Measurements from ENCODE around the gene RAD51D.
A peak's percentile ranks its signal among the peaks of the same experiment; 100 is the strongest.

The RAD51D gene

DNA sequence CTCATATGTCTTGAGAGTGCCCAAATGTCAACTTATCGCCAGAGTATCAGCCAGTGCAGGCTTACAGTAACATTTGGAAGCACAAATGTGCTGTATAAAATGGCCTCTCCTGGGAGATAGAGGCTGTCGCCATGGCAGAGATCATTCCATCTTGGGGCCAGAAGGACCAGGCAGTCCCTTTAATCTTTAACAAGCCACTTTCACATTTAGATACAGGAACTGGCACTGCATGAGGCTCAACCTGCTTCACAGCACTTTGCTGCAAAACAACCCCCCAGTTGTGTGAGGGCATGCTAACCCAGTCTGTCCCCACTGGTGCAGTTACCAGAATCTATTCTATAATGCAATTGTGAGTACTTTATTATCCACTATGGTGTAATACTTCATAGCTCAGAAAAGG is 51.4 kb downstream of the RAD51D start:
- TF ChIP-seq, protein P1, sequence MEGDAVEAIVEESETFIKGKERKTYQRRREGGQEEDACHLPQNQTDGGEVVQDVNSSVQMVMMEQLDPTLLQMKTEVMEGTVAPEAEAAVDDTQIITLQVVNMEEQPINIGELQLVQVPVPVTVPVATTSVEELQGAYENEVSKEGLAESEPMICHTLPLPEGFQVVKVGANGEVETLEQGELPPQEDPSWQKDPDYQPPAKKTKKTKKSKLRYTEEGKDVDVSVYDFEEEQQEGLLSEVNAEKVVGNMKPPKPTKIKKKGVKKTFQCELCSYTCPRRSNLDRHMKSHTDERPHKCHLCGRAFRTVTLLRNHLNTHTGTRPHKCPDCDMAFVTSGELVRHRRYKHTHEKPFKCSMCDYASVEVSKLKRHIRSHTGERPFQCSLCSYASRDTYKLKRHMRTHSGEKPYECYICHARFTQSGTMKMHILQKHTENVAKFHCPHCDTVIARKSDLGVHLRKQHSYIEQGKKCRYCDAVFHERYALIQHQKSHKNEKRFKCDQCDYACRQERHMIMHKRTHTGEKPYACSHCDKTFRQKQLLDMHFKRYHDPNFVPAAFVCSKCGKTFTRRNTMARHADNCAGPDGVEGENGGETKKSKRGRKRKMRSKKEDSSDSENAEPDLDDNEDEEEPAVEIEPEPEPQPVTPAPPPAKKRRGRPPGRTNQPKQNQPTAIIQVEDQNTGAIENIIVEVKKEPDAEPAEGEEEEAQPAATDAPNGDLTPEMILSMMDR (IDR thresholded peaks at IDR 0.05; ENCODE audit: low read depth, low read length), result no peak
- no peak for DNase-seq
- Histone ChIP-seq H3K27me3 (ENCODE audit: insufficient read depth, low read depth, severe bottlenecking) (no peaks in the 10 kb centered on the region), H3K4me3 (ENCODE audit: low read depth, low read length) (no peak overlapping the region), H3K36me3 (no peaks in the 10 kb centered on the region), H3K9me3 (ENCODE audit: severe bottlenecking) (no peaks in the 10 kb centered on the region), H3K27ac (no peak overlapping the region)

GRCh38 chr17:35065880-35066279 is 53.8 kb downstream of the RAD51D start:
- Histone ChIP-seq H3K36me3 (no peaks in the 10 kb centered on the region), H3K27ac (no peak overlapping the region), H3K27me3 (ENCODE audit: insufficient read depth, low read depth, severe bottlenecking) (no peaks in the 10 kb centered on the region), H3K9me3 (ENCODE audit: severe bottlenecking) (no peaks in the 10 kb centered on the region), H3K4me3 (ENCODE audit: low read depth, low read length) (no peak overlapping the region)
- no peak for DNase-seq
- TF ChIP-seq, protein P1 (IDR thresholded peaks at IDR 0.05; ENCODE audit: low read depth, low read length), result no peak

DNA sequence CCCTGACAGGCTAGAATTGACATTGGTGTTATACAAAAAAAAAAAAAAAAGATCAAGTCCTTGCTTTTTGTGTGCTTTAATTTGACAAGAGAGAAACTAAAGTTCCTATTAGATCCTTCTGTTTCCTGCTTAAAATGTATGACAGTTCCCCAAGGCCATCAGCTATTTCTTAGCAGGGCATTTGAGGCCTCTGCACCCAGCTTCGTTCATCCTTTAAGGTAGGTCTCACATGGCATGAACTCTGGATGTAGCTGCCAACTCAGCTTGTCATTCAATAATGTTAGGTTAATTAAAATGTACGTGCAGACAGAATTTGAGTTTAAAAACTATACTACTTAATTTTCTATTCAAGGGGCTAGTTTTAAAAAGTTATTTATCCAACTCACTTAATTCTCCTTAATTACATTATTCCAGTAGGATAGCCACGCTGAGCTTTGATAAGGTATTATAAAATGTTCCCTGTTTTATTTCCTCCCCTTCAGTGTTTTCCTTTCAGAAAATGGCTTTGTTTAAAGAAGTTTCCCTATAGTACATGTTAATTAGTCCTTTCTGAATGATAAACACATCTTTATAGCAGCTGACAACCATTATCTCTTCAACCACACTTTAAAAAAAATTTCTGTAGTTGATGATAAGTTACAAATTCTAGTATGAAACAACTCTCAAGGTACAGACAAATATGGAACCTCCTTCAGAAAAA is 55.0 kb downstream of the RAD51D start:
- H3K36me3 ChIP-seq, result no peaks in the 10 kb centered on the region
- no peak overlapping the region for H3K4me3 ChIP-seq (ENCODE audit: low read depth, low read length)
- no peak overlapping the region for H3K27ac ChIP-seq
- H3K9me3 ChIP-seq (ENCODE audit: severe bottlenecking), result no peaks in the 10 kb centered on the region
- TF ChIP-seq, protein P1 (IDR thresholded peaks at IDR 0.05; ENCODE audit: low read depth, low read length), result no peak
- DNase-seq, result no peak
- H3K27me3 ChIP-seq (ENCODE audit: insufficient read depth, low read depth, severe bottlenecking), result no peaks in the 10 kb centered on the region

DNA sequence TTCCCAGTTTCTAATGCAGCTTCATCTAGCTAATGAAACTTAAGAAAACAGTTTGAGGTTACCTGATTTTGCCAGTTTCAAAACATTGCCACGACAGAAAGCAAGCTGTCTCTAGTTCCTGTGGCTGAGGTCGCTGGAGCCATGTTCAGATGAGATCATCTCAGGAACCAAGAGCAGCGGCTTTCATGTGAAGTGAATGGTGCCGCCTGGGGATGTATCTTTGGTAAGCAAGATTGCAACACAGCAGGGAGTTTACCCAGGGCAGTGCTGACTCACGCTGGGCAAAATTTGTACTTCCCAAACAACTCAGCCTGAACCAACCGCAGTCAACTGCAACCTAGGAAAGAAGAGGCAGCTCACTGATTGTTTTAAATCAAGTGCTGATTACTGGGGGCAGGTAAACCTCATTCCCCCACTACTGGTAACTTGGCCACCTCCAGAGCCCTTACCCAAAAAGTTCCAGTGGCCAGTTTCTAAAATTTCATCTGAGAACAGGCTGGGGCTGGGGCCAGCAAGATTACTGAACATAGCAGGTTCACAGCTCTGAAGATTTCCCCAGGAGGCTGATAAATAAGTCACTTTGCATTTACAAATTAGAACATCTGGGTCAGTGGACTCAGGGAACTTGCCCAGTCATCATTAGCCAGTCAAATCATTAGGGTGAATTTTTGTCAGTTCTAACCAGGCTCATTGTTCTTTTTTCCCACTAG is 56.0 kb downstream of the RAD51D start, which contains the start of gene RFFL:
TSS of gene RFFL (minus strand) at position 194 of the 710 bp plus-strand sequence. CDS start 37,154 bp downstream, outside the sequence.
- TF ChIP-seq, protein P1 (IDR thresholded peaks at IDR 0.05; ENCODE audit: low read depth, low read length), result peak; percentile 38; the same call in 1 of the 2 replicates
- Histone ChIP-seq H3K4me3 (ENCODE audit: low read depth, low read length) (no peak within 1 kb of the TSS), H3K9me3 (ENCODE audit: severe bottlenecking) (no peaks in the 10 kb centered on the region), H3K27me3 (ENCODE audit: insufficient read depth, low read depth, severe bottlenecking) (no peaks in the 10 kb centered on the region), H3K27ac (no peak within 1 kb of the TSS), H3K36me3 (no peaks in the 10 kb centered on the region)
- DNase-seq, result peak; percentile 60

GRCh38 chr17:35062308-35062707 is 57.4 kb downstream of the RAD51D start:
- Histone ChIP-seq H3K27ac (no peak overlapping the region), H3K9me3 (ENCODE audit: severe bottlenecking) (no peaks in the 10 kb centered on the region), H3K4me3 (ENCODE audit: low read depth, low read length) (no peak overlapping the region), H3K27me3 (ENCODE audit: insufficient read depth, low read depth, severe bottlenecking) (no peaks in the 10 kb centered on the region), H3K36me3 (no peaks in the 10 kb centered on the region)
- TF ChIP-seq, protein P1 (IDR thresholded peaks at IDR 0.05; ENCODE audit: low read depth, low read length), result no peak
- DNase-seq, result no peak

All from WERI-Rb-1 (cell line).